BE2C (cell line): ENCODE data around the gene ARPC4.

ENCODE experiments used
- DNase-seq: peaks from one replicate; pipeline ENCODE4 v3.0.0-alpha.2; 2020
- H3K27me3 ChIP-seq: fragments of 250-450 bp; sonication (Bioruptor Pico); 2 replicates; pipeline ENCODE4 v1.5.1; 2020; ENCODE audit warnings: mild to moderate bottlenecking
- H3K36me3 ChIP-seq: fragments of 250-450 bp; sonication (Bioruptor Pico); 2 replicates; pipeline ENCODE4 v1.5.1; 2020; ENCODE audit warnings: mild to moderate bottlenecking
- H3K4me1 ChIP-seq: fragments of 250-450 bp; sonication (Bioruptor Pico); 2 replicates; pipeline ENCODE4 v1.5.1; 2020
- H3K4me3 ChIP-seq: 2 replicates; pipeline ENCODE4 v1.5.1; 2011; ENCODE audit warnings: low read depth, low read length
- H3K9me3 ChIP-seq: fragments of 250-450 bp; sonication (Bioruptor Pico); 2 replicates; pipeline ENCODE4 v1.5.1; 2020
- TF ChIP-seq, protein P1 (sequence below): IDR thresholded peaks from 2 replicates; pipeline ENCODE4 v1.5.1; 2012; ENCODE audit warnings: mild to moderate bottlenecking, low read depth, low read length

ARPC4 gene

DNA sequence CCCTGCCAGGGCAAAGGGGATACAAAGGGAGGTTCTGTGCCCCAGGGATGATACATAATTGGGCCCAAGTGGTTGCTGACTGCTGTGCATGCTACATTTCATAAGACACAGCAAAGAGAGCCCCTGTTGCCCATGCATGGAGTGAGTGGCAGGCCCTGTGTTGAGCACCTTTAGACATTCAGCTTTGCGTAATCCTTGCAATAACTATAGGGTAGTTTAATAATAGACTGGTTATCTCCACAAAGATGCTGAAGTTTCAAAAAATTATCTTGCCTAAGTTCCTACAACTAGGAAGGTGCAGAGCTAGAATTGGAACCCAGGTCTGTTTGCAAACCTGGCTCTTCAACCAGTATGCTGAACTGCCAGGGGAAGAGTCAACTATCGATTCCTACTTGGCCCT, 44.9 kb upstream of the ARPC4 start:
- no peak for DNase-seq
- Histone ChIP-seq H3K4me1 (no peaks in the 10 kb centered on the region), H3K27me3 (no peaks in the 10 kb centered on the region), H3K9me3 (no peaks in the 10 kb centered on the region), H3K4me3 (no peak overlapping the region), H3K36me3 (peaks cover 32% of the 10 kb centered on the region)
- TF ChIP-seq, protein P1, sequence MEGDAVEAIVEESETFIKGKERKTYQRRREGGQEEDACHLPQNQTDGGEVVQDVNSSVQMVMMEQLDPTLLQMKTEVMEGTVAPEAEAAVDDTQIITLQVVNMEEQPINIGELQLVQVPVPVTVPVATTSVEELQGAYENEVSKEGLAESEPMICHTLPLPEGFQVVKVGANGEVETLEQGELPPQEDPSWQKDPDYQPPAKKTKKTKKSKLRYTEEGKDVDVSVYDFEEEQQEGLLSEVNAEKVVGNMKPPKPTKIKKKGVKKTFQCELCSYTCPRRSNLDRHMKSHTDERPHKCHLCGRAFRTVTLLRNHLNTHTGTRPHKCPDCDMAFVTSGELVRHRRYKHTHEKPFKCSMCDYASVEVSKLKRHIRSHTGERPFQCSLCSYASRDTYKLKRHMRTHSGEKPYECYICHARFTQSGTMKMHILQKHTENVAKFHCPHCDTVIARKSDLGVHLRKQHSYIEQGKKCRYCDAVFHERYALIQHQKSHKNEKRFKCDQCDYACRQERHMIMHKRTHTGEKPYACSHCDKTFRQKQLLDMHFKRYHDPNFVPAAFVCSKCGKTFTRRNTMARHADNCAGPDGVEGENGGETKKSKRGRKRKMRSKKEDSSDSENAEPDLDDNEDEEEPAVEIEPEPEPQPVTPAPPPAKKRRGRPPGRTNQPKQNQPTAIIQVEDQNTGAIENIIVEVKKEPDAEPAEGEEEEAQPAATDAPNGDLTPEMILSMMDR = no peak

DNA sequence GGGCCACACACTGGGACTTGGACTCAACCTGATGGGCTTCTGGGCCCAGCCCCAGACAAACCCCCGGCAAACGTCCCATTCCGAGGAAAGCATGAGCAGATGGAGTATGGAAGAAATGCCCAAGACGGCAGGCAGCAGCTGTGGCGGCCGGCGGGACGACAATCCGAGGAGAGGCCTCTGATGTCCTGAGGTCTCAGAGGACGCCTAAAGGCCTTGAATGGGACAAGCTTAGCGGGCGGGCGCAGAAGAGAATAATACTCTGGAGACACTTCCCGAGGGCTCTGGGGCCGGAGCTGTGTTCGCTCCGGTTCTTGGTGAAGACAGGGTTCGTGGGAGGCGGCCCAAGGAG, 43.6 kb upstream of the ARPC4 start:
- Histone ChIP-seq H3K4me3 (peak overlapping the region; percentile 74), H3K27me3 (no peaks in the 10 kb centered on the region), H3K36me3 (peaks cover 22% of the 10 kb centered on the region), H3K4me1 (no peaks in the 10 kb centered on the region), H3K9me3 (no peaks in the 10 kb centered on the region)
- TF ChIP-seq, protein P1 = no peak
- peak; percentile 22 for DNase-seq

DNA sequence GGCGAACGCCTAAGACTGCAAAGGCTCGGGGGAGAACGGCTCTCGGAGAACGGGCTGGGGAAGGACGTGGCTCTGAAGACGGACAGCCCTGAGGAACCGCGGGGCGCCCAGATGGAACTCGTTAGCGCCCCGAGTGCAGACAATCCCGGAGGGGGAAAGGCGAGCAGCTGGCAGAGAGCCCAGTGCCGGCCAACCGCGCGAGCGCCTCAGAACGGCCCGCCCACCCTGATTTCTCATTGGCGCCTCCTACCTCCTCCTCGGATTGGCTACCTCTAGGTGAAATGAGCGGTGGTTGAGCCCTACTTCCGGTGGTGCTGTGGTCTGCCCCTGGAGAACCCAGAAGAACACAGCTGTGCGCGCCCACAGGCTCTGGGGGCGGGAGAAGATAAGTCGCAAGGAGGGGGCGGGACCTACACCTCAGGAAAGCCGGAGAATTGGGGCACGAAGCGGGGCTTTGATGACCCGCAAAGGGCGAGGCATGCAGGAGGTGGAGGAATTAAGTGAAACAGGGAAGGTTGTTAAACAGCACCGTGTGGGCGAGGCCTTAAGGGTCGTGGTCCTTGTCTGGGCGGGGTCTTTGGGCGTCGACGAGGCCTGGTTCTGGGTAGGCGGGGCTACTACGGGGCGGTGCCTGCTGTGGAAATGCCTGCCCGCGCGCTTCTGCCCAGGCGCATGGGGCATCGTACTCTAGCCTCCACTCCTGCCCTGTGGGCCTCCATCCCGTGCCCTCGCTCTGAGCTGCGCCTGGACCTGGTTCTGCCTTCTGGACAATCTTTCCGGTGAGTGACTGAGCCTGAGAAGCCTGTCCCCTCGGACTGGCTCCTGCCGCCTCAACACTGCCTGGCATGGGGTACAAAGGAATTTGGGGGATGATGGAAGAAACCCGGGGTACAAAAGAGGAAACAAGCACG, 43.0 kb upstream of the ARPC4 start, which contains the start of gene OGG1:
Gene OGG1 (plus strand): TSS at position 308 of the 911 bp plus-strand sequence. CDS start 335 bp downstream, at position 643.
- Histone ChIP-seq H3K27me3 (no peaks in the 10 kb centered on the region), H3K4me1 (no peaks in the 10 kb centered on the region), H3K4me3 (peak within 1 kb of the TSS; percentile 74), H3K36me3 (peaks cover 18% of the 10 kb centered on the region), H3K9me3 (no peaks in the 10 kb centered on the region)
- TF ChIP-seq, protein P1 = no peak
- DNase-seq = peak; percentile 93

DNA sequence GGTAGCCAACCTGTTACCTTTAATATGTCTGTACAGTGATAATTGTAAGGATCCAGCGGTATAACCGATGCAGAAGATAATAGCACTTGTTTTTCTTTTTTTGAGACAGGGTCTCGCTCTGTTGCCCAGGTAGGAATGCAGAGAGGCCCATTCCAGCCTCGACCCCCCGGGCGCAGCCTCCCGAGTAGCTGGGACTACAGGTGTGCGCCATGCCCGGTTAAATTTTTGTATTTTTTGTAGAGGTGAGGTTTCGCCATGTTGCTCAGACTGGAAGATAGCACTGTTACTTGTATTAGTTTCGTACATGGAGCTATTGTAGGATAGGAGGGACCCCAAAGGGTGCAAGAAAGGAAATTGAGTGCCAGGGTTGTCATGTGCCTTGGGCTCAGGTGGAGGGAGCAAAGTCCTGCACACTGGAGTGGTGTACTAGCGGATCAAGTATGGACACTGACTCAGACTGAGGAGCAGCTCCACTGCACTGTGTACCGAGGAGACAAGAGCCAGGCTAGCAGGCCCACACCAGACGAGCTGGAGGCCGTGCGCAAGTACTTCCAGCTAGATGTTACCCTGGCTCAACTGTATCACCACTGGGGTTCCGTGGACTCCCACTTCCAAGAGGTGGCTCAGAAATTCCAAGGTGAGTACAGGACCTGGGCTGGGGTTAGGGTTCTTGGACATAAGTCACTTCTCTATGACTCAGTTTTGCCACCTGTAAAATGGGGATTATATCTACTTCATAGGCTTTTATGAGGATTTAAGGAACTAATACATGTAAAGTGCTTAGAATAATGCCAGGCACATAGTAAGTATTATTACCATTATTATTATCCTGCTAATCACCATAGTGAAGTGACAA, 42.1 kb upstream of the ARPC4 start:
- TF ChIP-seq, protein P1 = no peak

DNA sequence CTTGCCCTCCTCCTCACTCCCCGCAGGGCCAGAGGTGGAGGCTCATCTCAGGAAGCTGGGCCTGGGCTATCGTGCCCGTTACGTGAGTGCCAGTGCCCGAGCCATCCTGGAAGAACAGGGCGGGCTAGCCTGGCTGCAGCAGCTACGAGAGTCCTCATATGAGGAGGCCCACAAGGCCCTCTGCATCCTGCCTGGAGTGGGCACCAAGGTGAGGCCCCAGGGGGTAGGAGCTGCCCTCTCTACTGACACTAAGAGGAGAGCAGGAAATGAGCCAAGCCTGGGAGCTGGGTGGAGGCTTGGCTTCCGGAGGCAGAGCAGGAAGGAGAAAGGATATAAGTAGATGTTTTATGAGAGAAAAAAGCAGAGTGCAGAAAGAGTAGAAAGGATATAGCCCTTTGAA, 38.2 kb upstream of the ARPC4 start:
- no peaks in the 10 kb centered on the region for H3K9me3 ChIP-seq
- no peaks in the 10 kb centered on the region for H3K36me3 ChIP-seq
- no peaks in the 10 kb centered on the region for H3K4me1 ChIP-seq
- no peaks in the 10 kb centered on the region for H3K27me3 ChIP-seq
- H3K4me3 ChIP-seq = no peak overlapping the region
- TF ChIP-seq, protein P1 = no peak
- no peak for DNase-seq

More for the DNA sequence above, 42.1 kb upstream of the ARPC4 start:
- no peak for DNase-seq
- Histone ChIP-seq H3K9me3 (no peaks in the 10 kb centered on the region), H3K27me3 (no peaks in the 10 kb centered on the region), H3K4me3 (peak overlapping the region; percentile 74), H3K36me3 (peaks cover 9% of the 10 kb centered on the region), H3K4me1 (no peaks in the 10 kb centered on the region)

DNA sequence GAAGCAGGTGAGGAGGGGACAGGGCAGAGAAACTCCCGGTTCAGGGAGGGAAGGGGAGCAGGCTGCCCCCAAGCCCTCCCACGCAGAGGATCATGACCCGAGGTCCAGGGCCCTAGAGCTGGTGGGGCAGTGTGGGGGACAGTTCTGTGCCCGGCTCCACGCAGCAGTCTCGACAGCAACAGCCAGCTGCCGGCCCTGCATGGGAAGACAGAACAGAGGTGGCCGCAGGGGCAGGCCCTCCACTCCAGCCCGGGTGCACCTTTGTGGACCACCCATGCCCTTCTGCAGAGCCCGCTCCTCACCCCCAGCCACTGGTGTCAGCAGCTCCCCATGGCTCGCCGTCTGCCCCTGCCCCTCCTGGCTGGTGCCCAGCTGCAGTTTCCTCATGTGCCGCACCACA, 35.5 kb upstream of the ARPC4 start:
- no peak overlapping the region for H3K4me3 ChIP-seq
- H3K9me3 ChIP-seq = no peaks in the 10 kb centered on the region
- no peaks in the 10 kb centered on the region for H3K36me3 ChIP-seq
- no peaks in the 10 kb centered on the region for H3K4me1 ChIP-seq
- no peak for DNase-seq
- TF ChIP-seq, protein P1 = no peak
- H3K27me3 ChIP-seq = no peaks in the 10 kb centered on the region
